D721Med (cell line): ENCODE measurements around the gene CTNNBIP1.

Source experiments
- DNase-seq: peaks from one replicate; pipeline ENCODE4 v3.0.0; 2011; ENCODE audit warnings: low spot score; ENCODE audit not compliant: insufficient read length
- FAIRE-seq: peaks from 2 replicates; lab custom pipeline; 2011; peaks lifted over from hg19 to GRCh38; lab: Jason Lieb, UNC
- TF ChIP-seq, protein P1 (sequence below): IDR thresholded peaks from 2 replicates; pipeline ENCODE4 v1.5.1; 2012; ENCODE audit warnings: mild to moderate bottlenecking, control low read depth; ENCODE audit not compliant: insufficient read depth; ENCODE audit errors: missing control alignments

Gene CTNNBIP1

DNA sequence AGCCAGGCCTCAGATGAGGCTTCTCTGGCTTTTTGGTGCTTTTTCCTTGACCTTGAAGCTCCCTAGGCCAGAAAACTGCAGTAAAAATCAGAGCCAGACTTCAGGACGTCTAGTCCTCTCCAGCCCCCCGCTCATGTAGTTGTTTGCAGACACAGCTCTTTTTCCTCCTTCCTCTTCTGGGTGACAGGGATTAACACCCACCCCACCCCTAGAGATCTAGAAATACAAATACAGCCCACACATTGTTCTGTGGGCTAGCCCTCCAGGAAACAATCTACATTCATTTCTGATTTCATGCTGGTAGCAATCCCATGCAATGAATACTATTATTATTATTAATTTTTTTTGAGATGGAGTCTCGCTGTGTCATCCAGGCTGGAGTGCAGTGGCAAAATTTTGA is 76.4 kb downstream of the CTNNBIP1 start:
- DNase-seq (no peak), FAIRE-seq (no peak)
- TF ChIP-seq, protein P1, sequence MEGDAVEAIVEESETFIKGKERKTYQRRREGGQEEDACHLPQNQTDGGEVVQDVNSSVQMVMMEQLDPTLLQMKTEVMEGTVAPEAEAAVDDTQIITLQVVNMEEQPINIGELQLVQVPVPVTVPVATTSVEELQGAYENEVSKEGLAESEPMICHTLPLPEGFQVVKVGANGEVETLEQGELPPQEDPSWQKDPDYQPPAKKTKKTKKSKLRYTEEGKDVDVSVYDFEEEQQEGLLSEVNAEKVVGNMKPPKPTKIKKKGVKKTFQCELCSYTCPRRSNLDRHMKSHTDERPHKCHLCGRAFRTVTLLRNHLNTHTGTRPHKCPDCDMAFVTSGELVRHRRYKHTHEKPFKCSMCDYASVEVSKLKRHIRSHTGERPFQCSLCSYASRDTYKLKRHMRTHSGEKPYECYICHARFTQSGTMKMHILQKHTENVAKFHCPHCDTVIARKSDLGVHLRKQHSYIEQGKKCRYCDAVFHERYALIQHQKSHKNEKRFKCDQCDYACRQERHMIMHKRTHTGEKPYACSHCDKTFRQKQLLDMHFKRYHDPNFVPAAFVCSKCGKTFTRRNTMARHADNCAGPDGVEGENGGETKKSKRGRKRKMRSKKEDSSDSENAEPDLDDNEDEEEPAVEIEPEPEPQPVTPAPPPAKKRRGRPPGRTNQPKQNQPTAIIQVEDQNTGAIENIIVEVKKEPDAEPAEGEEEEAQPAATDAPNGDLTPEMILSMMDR: no peak

DNA sequence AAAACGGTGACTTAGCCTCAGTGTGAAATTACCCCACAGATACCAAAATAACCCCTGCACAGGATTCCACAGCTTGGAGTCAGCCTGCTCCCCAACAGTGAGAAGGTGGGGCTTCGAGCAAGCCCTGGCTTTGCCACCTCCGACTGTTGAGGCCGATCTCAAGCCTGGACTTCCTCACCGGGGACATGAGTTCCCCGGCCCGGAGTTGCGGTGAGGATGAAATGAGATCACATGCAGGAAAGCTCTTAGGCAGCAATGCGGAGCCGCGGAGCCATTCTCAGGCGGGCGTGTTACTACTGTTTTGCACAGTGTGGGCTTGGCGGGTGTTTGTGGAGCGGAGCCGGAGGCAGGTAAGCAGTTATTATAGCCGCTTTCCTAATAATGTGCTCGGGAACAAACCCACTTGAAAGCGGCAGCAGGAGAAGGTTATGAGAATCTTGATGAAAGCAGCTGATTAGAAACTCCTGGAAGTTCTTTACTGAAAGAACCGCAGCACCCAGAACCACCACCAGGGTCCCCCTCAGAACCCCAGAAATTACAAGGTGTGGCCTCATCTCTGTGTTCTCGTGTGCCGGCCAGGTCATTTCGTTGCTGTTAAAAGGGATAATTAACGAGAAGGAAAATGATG is 82.4 kb downstream of the CTNNBIP1 start:
- TF ChIP-seq, protein P1: no peak
- DNase-seq (no peak), FAIRE-seq (no peak)

DNA sequence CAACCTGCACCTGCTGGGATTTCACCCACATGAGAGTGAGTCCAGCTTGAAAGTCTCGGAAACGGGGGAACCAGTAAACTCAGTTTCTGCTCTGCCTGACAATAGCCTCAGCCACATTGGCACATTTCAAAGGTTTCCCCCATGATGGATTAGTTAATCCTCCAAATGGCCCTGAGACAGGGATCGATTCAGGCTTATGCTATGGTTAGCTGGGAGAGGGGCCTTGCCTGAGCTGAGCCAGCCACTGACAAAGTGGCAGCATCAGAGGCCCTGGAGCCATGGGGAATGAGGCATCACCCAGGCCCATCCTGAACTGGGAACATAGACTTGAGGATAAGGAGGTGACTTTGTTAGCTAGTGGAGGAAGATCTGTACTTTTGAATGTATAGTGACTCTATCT is 83.5 kb downstream of the CTNNBIP1 start:
- DNase-seq: no peak
- TF ChIP-seq, protein P1: no peak
- no peak for FAIRE-seq

DNA sequence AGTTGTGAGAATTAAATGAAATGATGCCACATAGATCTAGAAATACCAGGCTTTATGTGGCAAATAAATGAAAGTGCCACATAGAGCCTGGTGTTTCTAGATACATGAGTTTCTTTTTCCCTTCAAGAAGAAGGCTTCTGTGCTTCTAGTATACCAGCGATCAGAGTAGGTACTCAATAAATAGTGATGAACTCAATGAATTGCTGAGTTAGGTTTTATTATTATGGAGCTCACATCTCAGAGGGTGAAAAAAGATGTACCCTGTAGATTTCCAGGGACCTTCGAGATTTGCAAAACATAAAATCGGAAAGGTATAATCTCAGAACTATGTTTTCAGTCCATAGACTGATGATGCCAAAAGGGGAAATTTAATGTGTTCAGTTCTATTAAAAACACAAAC is 84.0 kb downstream of the CTNNBIP1 start:
- DNase-seq (no peak), FAIRE-seq (no peak)
- TF ChIP-seq, protein P1: no peak

DNA sequence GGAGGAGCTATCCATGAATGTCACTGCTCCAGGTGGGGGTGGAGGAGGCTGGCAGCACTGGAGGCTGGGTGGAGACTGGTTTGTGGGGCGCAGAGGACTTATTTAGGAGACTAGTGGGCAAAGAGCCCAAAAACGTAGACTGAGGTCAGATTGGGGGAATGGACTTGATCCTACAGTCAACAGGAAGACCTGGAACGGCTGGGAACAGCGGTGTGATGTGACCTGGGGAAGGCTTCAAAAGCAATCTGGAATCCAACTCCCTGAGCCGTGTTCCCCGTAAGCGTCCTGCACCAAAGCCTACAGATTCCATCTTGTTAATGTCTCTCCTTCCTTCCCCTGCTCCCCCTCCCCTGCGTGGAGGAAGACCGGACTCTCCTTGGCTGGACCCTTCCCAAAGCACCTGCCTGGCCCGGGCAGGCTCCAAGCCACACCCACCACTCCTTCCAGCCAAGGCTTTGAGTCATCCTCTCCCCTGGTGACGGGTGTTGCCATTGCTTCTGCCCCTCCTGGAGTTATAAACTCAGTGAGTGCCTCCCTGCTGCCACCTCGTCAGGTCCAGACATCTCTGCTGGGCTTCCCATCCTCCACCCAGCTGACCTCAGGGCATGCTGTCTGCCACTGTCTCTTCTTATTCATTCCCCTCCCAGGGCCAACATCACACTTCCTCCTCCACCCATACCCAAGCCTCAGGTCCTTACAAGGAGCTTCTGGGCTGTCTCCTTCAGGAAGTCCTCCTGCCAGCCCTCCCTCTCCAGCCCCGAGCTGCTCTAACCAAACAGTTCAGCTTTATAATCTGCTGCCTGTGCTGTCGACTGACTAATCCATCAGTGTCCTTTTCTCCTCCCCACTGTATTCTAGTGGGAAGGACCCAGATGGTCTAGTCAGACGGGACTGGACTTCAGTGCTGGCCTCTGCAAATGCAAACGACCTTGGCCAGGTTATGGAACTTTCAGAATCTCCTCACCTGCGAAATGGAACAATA is 84.7 kb downstream of the CTNNBIP1 start:
- DNase-seq: no peak
- TF ChIP-seq, protein P1: no peak
- no peak for FAIRE-seq

DNA sequence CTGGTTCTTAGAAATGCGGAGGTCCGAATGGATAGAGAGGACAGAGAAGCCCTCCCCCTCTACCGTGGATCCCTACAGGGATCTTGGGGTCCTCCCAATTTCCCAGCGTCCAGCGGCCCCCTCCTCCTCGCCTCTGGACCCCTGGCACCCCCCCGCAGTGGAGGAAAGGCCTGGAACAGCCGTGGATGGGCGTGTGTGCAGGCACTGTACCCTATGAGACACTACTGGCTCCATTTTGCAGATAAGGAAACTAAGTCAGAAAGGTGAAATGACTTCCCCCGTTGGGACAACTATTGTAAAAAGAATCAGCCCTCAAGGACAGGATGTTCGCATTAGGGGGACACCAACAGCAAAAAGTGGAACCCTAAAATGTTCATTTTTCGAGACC is 85.4 kb downstream of the CTNNBIP1 start:
- no peak for DNase-seq
- TF ChIP-seq, protein P1: no peak
- FAIRE-seq: no peak
